GM21576 (cell line): ENCODE results near the gene ELF1.
A peak's percentile ranks its signal among the peaks of the same experiment; 100 is the strongest.
"Not testable (repeated sequence)": the region's sequence is repeated elsewhere in the genome, so short reads cannot be mapped to it uniquely, and the experiment has no call there.

ENCODE experiments used
- ATAC-seq: cut with Tn5 transposase; IDR thresholded peaks from one replicate; pipeline ENCODE4 v1.9.1; 2021; ENCODE audit warnings: mild to moderate bottlenecking, moderate library complexity; ENCODE audit not compliant: unreplicated experiment

Gene ELF1

GRCh38 chr13:40983725-40984667, 35.1 kb downstream of the ELF1 start:
- no peak for ATAC-seq

DNA sequence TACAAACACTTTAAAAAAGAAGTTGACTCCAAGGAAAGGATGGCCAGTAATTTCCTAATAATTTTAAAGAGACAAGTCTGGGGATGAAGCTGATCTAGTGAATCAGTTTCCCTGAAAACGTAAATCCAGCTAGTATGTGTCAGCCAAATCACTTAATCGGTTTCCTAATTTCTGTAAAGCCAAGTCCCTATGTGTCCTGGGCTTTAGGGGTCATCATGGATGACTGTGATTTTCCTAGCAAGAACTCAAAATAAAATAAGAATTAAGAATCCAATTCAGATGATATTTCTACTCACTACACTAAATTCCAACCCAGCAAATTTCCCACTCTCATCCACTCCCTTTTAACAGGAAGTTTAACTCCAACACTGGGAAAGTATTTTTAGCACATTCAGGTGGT, 35.9 kb downstream of the ELF1 start:
- no peak for ATAC-seq

DNA sequence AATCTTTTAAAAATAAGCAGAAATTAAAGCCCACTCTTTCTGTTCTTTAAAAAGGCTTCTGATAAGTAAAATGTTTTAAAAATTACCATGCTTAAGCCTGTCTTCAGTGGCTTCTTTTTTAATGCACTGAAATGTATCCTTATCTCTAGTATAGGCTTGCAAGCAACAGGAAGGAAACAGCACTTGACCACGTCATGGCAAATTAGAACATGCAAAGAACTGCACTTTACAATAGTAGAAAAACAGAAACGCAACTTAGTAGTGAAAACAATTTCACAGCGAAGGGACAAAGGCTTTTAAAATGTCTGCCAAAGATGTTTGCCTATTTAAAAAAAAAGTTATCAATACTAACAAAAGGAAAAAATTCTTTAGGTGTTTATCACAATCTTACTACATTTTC, 36.3 kb downstream of the ELF1 start:
- peak; percentile 45 for ATAC-seq

GRCh38 chr13:40981949-40982348, 37.2 kb downstream of the ELF1 start:
- no peak for ATAC-seq

- ATAC-seq = no peak
Measured at GRCh38 chr13:40981361-40981760, 37.8 kb downstream of the ELF1 start.

- no peak for ATAC-seq
Measured at GRCh38 chr13:40980461-40980860, 38.7 kb downstream of the ELF1 start.

DNA sequence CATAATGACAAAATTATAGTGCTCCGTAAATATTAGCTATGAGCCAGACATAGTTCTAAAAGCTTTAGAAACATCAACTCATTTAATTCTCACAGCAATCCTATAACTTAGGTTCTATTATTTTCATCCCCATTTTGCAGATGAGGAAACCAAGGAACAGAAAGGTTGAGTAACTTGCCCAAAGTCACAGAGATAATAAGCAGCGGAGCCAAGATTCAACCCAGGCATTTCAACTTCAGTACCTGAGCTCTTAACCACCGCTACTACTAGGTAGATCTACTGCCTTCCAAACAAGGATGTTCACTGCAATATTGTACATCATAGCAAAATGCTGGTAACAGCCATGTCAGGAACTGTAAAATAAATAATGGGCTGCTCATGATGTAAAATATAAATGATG, 39.9 kb downstream of the ELF1 start:
- no peak for ATAC-seq

DNA sequence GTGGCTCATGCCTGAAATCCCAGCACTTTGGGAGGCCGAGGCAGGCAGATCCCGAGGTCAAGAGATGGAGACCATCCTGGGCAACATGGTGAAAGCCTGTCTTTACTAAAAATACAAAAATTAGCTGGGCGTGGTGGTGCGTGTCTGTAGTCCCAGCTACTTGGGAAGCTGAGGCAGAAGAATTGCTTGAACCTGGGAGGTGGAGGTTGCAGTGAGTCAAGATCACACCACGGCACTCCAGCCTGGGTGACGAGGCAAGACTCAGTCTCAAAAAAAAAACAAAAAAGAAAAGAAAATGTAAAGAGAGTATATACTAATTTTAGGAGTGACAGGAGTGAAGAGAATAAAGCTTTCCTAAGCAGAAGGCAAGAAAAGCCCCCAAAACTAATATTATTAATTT, 41.0 kb downstream of the ELF1 start:
- not testable (repeated sequence) for ATAC-seq

DNA sequence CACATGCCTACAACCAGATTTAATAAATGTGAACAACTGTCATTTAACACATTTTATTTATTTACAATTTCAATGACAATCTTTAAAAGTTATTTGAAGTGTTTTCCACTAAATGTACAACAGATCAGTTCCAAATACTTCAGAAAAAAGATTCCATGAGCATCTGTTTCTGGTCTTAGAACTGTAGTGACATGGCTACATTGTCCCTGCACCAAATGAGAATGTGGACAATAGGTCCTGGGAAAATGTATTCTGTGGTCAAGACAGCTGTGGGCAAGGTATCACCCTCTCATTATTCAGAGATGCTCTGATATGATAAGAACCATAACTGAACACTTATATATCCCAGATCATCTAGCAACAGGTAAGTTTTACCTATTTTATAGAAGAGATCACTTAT, 43.7 kb downstream of the ELF1 start:
- ATAC-seq = no peak

DNA sequence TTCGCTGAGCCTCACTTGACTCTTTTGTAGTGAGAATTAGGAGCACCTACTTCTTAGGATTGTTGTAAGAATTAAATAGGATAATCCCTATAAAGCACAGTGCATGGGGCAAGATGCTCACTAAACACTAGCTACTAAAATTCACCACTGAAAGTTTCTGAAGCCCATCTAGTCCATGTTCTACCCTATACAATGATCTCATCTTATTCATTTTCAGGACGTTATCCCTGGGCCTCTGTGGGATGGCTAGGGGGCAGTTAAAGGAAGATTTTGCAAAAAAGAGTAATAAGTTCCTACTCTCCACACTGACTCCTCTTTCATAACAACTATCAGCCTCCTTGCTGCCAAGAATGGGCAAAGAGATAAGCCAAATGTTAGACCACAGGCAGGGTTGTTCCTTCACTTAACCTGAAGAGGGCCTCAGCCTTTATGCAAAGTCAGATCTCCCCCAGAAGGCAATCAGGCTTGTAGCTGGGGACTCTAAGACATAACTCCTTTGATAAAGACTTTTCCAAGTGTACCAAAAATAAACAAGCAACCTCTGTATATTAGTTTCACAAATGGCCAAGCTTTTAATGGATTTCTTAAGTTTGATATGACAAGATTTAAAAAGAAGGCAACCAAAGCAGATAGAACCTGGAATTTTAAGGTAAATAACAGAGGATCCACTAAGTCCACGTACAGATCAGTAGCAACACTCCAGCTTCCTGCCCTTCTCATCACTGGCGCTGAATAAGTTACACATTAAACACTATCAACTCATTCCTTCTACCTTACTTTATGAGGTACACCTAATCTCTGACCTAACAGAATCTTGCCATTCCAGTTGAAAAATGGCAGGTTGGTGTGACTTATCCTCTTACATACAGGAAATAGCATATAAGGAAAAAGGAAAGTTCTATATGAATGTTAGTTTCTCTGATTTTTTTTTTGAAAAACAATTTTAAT, 44.4 kb downstream of the ELF1 start:
- ATAC-seq = peak; percentile 67

DNA sequence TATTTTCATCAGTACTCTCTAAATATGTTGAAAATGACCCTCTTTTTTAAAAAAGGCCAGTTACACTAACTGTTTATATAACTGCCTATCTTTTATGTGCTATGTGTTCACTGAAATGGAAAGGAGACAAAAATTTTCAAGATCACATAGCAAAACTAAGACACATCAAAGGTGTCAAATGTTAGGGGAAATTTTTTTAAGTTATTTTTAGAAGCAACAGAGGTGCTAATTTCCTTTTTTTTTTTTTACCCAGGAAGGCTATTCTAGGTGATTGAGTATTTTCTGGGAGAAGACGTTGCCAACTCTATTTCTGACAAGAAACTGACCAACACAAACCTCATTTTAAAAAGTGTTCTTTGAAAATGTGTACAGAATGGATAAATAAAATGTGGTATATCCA, 45.7 kb downstream of the ELF1 start:
- ATAC-seq = no peak

- no peak for ATAC-seq
Measured at GRCh38 chr13:40971321-40971720, 47.8 kb downstream of the ELF1 start.

- ATAC-seq = no peak
Measured at GRCh38 chr13:40970803-40971202, 48.3 kb downstream of the ELF1 start.

DNA sequence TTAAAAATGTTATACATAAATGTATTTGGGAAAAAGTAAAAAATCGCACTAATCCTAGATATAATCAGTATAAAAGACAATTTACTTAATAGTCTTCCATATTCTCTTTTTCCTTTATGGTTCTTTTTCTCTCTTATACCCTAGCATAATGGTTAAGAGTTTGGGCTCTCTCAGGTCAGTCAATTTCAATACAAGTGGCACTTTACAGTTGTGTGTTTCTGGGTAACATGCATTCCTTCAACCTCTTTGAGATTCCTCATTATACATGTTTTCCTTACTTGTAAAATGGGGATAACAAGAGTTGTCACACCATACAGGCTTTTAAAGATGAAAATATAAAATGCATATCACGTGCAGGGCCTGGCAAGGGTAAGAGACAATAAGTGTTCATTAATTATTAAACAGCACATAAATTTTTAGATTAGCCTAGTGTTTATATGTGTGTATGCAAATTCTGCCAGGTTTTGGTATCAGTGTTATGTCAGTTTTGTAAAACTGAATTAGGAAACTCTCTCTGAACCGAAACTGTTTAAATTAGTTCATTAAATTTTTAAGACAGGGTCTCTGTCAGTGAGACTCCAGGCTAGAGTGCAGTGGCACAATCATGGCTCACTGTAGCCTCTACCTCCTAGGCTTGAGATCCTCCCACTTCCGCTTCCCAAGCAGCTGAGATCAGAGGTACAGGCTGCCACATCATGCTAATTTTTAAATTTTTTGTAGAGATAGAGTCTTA, 49.8 kb downstream of the ELF1 start:
- peak; percentile 63 for ATAC-seq

DNA sequence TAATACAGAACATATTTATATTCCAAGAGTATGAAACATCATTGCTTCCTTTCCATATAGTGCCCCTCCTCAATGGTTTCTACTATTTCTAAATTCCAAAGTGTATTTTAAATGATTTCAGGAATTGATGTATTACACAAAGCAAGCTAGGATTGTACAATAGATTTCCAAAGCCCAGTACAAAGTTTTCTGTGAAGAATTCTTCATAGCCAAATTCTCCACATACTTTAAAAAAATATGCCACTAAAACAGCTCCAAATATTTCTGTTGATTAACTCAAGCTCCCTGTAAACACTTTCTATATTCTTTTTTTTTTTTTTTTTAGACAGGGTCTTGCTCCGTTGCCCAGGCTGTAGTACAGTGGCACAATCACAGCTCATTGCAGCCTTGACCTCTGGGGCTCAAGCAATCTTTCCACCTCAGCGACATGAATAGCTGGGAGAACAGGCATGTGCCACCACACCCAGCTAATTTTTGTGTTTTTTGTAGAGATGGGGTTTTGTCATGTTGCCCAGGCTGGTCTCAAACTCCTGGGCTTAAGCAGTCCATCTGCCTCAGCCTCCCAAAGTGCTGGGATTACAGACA, 50.6 kb downstream of the ELF1 start:
- no peak for ATAC-seq

DNA sequence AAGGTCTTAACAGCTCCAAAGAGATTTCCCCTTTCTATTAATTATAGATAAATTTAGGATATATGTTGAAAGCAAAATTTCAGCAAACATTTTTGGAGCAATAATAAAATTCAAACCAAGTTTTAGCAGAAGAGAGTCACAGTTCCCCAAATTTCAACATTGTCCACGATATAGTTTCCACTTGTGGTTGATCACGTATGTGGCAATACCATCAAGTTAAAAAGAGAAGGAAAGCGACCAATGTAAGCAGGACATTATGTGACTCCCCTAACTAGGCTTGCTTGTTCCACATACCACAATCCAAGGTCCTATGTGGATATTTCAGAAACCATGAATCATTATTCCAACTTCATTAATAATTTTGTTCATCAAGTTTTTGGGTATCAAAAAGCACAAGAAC, 52.8 kb downstream of the ELF1 start:
- ATAC-seq = no peak

- no peak for ATAC-seq
Measured at GRCh38 chr13:40963927-40964326, 55.2 kb downstream of the ELF1 start.

DNA sequence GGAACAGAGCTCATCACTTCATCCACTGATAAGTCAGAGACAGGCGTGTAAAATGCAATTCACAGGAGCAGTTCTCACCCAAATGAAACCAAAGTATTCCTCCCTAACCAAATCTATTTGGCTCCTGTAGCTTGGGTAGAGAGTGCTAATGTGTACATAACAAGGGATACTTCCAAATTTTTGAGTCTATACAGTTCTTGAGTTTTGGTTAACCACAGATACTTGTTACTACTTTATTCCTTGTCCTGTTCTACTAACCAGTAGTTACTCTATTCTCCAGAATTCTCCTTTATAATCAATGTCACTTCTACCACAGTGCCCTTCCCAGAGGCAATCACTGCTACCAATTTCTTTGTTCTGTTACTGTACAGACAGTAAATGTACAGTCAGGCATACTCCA, 57.3 kb downstream of the ELF1 start:
- ATAC-seq = no peak

GRCh38 chr13:40961214-40961613, 57.9 kb downstream of the ELF1 start:
- no peak for ATAC-seq

DNA sequence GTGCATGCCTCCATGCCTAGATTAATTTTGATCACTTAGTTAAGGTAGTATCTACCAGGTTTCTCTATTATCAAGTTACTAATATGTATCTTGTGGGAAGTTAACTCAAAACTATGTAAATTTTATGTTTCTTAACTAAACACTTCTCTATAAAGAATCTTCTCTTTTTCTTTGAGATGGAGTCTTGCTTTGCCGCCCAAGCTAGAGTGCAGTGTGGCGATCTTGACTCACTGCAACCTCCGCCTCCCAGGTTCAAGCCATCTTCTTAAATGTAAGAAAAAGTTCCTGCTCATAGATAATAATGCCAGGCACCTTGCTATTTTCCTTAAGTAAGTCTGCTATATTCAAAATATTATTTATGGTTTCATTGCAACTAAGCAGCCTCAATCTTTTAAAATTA, 58.4 kb downstream of the ELF1 start:
- no peak for ATAC-seq

- ATAC-seq = no peak
Measured at GRCh38 chr13:40958655-40959054, 60.5 kb downstream of the ELF1 start.
